Measurements from ENCODE around the gene PDSS1. TPM values are rescaled to one million over a fixed set of nuclear protein-coding genes. Genes with fewer than 3 reads are reported as not detected.

The PDSS1 gene, protein sequence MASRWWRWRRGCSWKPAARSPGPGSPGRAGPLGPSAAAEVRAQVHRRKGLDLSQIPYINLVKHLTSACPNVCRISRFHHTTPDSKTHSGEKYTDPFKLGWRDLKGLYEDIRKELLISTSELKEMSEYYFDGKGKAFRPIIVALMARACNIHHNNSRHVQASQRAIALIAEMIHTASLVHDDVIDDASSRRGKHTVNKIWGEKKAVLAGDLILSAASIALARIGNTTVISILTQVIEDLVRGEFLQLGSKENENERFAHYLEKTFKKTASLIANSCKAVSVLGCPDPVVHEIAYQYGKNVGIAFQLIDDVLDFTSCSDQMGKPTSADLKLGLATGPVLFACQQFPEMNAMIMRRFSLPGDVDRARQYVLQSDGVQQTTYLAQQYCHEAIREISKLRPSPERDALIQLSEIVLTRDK
- 6.5 and 8.3 TPM in 2 replicates for total RNA-seq

DNA sequence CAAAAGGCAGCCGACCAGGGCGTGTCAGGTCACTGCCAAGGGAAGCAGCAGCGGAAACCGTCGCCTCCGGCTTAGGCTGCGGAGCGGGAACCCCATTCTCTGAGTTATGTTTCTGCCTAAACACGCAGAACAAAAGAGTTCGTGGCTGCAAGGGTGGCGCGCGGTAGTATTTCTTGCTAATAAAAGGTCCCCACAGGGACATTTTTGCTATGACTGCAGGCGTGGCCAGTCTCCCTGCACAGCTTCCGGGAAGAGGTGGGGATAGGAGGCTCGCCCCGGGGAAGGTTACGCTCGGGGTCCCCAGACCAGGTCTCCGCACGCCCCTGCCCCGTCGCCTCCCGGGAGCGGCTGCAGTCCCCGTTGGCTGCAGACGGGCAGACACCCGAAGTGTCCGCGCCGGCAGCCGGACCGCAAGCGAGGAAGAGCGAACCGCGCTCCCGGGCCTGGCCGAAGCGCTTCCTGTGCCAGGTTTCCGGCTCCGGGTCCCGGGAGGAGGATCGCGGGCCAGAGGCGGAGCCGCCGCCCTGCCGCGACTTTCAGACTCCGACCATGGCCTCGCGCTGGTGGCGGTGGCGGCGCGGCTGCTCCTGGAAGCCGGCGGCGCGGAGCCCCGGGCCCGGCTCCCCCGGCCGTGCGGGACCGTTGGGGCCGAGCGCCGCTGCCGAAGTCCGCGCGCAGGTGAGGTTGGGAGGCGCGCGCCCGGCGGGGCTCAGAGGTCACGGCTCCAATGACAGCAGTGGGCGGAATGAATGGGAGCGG, at the start of gene PDSS1:
TSS of gene PDSS1 (plus strand) at position 539 of the 759 bp plus-strand sequence. CDS start at position 550, 11 bp downstream.

Other genes with a start within 250 kb of the PDSS1 start
- gene ABI1, start 163.3 kb downstream of the PDSS1 start, total RNA-seq, result 58.4 and 63.3 TPM in 2 replicates